Glomerular visceral epithelial cell (primary cell): ENCODE results near the gene ELP2.
"Not testable (repeated sequence)": the region's sequence is repeated elsewhere in the genome, so short reads cannot be mapped to it uniquely, and the experiment has no call there.

Source experiments
- DNase-seq: peaks from one replicate; pipeline ENCODE4 v3.0.0-alpha.2; 2016; ENCODE audit errors: extremely low spot score

The ELP2 gene

DNA sequence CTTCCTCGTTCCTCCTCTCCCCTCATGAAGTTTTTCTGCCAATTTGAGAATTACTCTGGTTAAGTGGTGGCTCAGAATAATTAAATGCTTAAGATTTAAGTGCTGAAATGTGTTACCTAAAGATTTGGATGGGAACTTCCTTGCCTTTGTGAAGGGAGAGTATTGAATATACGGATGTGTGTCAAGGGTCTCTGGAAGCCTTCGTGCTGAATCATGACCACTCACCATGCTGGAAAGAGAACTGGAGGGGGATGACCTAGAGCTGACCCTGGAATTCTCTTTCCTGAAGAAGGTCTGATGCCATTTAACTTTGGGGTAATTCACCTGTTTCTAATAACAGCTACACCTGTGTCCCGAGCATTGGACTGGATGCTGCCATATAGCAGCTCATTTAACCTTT, 59.8 kb downstream of the ELP2 start:
- DNase-seq: no peak

DNA sequence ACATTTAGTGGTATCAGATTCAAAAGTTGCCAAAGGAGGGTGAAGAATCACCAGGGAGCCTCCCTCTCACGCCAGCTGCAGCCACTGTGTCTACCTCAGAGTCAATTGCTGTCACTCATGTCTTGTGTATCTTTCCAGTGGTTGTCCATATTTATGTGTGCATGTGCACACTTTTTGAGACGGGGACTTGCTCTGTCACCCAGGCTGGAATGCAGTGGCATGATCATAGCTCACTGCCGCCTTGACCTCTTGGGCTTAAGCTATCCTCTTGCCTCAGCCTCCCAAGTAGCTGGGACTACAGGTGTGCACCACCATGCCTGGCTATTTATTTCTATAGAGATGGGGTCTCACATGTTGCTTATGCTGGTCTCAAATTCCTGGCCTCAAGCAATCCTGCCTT, 61.6 kb downstream of the ELP2 start:
- DNase-seq: no peak

DNA sequence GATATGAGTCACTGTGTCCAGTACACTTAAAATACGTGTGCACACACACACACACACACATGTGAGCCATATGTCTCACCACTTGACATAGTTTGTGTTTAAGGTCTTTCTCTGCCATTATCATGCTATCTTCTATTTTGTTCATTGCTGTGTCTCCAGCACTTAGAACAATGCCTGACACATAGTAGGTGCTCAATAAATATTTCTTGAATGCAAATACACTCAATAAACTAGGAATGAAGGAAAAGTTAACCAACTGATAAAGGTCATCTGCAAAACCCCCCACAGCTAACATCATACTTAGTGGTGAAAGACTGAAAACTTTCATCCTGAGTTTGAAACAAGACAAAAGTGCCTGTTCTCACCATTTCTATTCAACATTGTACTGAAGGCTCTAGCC, 62.0 kb downstream of the ELP2 start:
- no peak for DNase-seq

DNA sequence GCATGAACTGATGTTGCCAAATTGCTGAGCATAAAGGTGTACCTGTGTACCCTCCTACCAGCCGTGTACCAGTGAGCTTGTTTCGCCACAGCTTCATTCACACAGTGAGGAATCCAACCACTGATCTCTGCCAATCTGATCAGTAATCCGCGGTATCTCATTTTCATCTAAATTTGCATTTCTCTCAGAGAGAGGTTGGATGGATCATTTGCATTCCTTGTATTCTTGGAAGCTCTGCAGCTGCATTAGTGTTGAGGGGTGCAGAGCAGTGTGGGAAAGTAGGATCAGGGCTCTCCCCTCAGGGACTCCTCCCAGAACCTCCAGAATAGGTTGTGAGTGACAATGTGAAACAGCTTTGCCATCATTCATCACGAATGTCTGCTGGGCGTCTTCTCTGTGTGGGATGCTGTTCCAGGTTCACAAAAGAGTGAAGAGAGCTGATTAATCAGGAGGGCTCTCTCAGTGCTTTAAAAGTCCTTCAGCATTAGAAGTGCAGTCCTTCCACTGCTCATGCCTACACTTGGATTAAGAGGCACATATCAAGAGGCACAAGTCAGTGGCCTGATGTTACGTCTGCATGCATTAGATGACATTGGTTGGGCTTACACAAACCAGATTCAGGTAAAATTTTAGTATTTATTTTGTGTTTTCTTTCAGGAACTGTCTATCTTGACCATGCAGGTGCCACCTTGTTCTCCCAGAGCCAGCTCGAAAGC, 65.1 kb downstream of the ELP2 start:
- no peak for DNase-seq

DNA sequence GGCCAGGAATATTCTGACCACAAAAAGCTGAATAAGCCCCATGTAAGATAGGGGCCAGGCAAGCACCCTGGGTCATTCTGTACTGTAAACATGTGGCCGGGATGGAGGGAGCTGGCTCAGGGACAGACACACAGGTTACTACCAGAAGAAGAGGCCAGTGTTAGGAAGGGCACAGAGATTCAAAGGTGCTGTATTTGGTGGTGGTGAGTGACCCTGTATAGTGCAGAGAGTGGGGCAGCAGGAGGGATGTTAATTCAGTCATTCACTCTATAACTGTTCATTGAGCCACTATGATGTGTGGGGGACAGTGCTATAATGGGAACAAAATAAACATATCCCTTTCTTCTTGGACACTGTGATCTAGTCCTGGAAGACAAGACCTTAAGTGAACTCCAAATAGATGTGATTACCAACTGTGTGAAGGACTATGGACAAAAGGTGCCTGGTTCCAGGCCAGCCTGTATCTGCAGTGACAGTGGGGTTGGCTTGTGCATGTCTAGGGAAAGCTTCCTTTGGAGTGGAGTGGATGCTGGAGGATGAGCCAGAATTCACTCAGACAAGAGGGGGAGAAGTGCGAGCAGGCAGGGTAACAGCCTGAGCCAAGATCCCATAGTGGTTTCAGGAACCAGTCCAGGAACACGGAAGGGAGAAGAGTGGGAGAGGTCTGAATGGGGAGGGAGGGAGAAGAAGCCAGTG, 65.9 kb downstream of the ELP2 start:
- DNase-seq: no peak

DNA sequence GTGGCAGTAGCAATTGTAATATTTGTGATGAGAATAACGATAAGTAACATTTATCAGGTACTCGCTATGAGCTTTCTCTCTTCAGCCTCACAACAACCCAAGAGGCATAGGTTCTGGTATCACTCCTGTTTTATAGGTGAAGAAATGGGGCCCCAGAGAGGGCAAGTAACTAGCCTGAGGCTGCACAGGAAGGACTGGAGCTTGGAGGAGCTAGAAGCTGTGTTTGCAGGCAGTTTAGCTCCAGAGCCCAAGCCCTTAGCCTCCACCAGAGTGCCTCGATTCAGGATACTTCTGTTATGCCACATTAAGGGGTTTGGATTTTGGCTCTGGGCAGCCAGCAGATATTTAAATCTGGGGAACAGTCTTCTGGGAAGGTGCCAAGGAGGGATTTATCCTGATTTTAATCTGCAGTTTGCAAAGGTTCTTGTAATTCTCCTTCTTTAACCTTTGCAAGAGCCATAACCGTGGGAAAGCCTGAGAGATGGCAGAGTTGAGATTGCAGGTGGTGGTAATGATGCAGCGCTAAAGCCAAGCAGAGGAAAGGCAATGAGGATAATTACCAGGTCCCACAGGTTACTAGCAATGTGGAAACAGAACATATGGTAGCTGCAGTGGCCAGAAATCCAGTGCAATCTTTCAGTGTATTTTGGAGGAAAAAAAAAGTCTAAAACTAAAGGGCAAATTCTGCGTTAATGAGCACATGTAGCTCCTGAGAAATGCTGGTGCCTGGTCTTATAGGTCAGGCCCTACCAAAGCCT, 66.7 kb downstream of the ELP2 start:
- no peak for DNase-seq

DNA sequence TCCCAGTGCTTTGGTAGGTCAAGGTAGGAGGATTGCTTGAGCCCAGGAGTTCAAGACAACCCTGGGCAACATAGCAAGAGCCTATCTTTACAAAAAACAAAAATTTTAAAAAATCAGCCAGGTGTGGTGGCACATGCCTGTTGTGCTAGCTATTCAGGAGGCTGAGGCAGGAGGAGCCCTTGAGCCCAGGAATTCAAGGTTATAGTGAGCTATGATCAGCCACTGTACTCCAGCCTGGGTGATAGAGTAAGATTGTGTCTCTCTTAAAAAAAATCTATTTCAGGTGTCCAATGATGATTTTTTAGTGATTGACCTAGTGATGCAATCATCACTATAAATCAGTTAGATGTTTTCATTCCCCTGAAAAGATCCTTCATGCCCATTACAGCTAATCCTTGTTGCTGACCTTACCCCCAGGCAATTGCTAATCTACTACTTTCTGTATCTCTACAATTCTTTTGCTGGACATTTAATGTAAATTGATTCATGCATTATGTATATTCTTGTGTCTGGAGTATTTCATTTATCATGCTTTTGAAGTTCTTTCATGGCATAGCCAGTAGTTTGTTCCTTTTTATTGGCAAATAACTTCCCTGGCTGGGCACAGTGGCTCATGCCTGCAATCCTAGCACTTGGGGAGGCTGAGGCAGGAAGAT, 67.9 kb downstream of the ELP2 start:
- DNase-seq: no peak

DNA sequence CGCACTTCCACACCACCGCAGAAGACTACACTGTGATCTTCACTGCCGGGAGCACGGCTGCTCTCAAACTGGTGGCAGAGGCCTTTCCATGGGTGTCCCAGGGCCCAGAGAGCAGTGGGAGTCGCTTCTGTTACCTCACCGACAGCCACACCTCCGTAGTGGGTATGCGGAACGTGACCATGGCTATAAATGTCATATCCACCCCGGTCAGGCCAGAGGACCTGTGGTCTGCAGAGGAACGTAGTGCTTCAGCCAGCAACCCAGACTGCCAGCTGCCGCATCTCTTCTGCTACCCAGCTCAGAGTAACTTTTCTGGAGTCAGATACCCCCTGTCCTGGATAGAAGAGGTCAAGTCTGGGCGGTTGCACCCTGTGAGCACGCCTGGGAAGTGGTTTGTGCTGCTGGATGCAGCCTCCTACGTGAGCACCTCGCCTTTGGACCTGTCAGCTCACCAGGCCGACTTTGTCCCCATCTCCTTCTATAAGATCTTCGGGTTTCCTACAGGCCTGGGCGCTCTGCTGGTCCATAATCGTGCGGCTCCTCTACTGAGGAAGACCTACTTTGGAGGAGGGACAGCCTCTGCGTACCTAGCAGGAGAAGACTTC, 70.1 kb downstream of the ELP2 start:
- DNase-seq: no peak

DNA sequence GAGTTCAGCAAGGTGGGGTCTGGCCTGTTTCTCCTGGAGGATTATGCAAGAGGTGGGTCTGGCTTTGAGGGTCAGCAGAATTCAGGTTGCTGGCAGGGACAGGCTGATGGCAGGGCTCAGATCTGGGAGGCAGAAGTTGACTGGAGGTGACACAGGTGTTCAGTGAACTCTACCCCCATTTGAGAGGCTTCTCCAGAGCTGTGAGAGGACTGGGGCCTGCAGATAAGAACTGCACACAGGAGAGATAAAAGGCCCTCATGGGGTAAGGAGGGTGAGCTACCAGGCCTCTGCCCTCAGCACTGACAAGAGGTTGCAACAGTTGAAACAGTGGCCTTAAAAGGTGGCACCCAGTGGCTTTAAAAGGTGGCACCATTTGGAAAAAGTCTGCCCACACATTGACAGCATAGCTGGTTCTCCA, 70.7 kb downstream of the ELP2 start:
- DNase-seq: no peak

DNA sequence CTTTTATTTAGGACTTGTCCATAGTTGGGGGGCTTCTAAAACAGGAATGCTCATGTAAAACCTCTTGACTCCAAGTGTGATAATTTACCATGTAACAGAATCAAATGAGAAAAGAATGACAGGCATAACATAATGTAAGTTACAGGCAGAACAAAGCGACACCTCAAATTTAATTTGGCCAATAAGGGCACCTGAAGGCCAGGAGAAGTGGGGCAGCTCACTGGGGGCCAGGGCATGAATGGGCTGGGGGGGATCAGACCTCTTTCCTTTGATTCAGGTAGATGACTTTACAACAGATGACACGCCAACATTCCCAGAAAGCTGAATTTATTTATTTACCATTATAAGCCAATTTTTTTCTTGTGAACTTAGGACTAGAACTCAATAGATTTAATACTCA, 72.1 kb downstream of the ELP2 start:
- DNase-seq: no peak

DNA sequence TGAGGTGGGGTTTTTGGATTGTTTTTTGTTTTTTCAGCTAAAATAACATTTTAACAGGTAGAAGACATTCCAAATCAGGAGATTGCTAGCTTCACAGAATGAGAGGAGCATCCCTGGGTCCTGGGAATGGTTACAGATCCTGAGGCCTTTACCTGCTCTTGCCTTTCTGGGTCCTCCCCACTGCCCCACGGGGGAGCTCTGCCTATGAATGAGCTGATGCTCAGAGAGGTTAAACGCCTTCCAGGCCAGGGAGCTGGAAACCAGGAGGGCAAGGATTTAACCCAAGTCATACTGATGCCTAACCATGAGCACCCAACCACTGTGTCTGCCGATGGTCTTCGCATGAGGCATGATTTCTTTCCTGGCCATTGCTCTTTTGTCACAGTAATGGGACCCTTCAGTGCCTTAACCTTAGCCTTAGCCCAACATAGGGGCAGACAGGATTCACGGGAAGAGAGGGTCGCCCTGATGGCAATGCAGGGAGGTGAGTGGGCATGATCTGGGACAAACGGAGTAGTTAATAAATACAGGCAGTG, 73.7 kb downstream of the ELP2 start:
- DNase-seq: no peak

DNA sequence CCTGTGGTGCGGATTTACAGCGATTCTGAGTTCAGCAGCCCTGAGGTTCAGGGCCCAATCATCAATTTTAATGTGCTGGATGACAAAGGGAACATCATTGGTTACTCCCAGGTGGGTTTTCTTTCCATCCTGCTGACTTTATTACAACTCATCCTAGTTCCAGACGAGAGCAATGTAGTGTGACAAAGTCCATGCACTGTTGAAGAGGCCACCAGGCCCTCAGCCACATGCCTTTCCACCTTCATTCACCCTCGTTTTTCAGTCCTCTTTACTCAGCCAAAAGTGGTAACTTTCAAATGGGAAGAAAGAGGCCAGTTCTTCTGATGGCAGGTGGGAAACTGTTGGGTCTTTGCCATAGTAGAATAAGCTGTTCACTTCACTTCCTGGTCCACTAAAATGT, 75.5 kb downstream of the ELP2 start:
- no peak for DNase-seq

DNA sequence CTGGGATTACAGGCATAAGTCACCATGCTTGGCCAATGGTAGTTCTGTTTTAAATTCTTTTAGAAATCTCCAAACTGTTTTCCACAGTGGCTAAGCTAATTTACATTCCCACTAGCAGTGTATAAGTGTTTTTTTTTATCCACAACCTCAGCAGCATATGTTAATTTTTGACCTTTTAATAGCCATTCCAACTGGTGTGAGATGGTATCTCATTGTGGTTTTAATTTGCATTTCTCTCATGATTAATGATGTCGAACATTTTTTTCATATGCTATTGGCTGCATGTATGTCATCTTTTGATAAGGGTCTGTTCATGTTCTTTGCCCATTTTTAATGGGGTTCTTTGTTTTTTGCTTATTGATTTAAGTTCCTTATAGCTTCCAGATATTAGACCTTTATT, 77.6 kb downstream of the ELP2 start:
- no peak for DNase-seq

DNA sequence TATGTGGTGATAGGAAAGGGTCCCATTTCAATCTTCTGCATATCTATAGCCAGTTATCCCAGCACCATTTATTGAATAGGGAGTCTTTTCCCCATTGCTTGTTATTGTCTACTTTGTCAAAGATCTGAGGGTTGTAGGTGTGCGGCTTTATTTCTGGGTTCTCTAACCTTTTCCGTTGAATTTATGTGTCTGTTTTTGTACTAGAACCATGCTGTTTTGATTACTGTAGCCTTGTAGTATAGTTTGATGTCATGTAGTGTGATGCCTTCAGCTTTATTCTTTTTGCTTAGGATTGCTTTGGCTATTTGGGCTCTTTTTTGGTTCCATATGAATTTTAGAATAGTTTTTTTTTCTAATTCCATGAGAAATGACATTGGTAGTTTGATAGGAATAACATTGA, 78.3 kb downstream of the ELP2 start:
- DNase-seq: not testable (repeated sequence)

DNA sequence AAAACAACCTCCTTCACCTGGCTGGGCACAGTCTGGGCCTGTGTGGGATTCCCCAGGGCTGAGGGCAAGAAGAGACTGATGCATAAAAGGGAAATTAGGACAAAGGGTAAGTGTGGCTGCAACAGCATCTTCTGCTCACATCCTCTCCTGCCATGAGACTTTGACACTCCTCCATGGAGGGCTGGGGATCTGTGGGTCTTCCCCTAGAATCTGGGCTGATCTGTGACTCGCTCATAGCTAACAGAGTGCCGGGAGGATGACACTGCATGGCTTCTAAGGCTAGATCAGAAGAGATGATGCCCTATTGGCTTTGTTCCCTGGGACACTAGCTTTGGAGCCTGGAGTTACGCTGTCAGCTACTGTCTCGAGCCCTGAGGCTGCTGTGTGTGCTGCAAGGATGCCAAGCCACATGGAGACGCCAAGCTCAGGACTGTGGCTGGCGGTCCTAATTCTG, 81.9 kb downstream of the ELP2 start:
- peak; percentile 56 for DNase-seq

DNA sequence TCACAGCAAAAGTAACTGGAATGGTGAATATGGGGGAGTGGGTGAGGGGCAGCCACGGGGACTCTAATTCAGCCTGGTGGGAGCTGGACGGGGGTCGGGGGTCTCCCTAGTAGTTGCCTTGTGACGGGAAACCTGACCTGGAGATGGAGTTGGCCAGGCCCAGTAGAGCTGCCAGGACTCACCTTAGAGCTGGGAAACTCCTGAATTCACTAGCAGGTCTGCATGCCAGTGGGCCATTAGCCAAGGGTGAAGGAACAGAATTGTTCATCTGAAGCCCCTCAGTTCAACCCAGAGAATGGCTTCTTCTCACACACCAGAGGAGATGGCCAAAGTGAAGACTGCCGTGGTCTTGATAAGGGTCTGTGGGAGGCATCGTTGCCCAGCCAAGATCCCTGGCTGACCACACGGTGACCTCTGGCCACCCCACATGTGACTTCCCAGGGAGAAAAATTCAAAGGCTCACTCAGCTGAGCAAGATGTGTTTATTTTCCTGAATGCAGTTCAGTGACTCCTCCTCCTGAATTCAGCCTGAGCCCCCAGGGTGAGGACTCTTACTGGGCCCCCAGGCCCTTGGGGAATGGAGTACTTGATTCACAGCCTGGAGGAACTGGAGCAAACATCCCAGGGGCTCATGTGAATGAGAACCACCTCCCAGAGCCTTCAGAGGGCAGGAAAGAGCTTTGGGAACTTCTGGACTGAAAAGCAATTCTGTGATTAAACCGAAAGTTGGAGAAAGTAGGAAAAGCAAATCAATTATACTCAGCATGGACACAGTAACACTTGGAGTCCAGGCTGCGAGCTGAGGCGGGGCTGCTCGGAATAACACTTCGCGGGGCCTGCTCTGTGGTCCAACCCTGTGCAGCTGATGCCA, 82.8 kb downstream of the ELP2 start:
- DNase-seq: no peak

DNA sequence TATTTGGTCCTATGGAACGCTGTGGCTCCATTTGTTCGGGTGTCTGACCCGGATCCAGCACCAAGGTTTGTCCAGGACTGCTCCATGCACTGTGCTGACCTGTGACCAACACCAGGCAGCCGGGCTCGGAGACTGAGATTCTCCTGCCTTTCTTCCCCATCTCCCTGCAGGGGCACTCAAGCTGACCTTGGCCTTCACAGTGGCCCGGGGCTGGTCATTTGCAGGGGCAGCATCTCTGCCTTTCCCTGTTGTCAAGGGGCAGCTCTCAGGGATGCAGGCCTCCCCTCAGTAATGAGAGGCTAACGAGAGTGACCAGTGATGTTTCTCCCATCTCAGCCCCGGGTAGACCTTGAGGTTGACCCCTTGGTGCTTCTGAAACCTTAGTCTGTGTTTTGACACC, 85.1 kb downstream of the ELP2 start:
- no peak for DNase-seq

DNA sequence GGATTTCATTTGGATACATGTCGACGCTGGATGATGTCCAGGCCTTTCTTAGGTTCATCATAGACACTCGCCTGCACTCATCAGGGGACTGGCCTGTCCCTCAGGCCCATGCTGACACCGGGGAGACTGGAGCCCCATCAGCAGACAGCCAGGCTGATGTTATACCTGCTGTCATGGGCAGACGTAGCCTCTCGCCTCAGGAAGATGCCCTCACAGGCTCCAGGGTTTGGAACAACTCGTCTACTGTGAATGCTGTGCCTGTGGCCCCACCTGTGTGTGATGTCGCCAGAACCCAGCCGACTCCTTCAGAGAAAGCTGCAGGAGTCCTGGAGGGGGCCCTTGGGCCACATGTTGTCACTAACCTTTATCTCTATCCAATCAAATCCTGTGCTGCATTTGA, 85.9 kb downstream of the ELP2 start:
- no peak for DNase-seq

DNA sequence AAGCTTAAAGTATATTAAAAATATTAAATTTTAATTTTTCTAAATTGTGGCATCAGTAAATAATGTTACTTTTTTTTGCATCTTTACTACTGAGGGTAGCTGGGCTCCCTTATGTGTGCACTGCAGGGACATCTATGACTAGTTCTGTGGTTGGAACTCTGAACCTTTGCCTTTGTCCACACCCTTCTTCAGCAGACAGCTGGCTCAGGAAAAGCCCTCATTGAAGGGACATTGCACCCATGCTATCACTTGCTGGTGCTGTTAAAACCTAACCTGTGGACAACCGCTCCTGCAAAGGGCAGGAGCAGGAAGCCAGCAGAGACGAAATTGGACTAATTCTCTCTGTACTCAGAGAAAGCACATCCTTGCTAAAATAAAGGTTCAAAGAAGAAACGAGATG, 87.6 kb downstream of the ELP2 start:
- no peak for DNase-seq

DNA sequence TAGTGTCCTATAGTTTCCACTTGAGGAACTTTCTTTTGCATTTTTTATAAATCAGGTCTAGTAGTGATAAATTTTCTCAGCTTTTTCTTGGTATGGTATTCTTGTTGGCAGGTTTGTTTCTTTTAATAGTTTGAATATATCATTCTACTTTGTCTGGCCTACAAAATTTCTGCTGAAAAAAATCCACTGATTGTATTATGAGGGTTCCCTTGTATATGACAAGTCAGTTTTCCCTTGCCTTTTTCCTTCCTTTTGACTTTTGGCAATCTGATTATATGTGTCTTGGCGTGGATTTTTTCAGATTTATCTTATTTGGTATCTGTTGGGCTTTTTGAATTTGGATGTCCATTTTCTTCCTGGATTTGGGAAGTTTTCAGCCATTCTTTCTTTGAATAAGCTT, 99.5 kb downstream of the ELP2 start:
- no peak for DNase-seq
